Tracheal epithelial cell (primary cell): ENCODE data around the gene OR4K13. TPM values are rescaled to one million over a fixed set of nuclear protein-coding genes. Genes with fewer than 3 reads are reported as not detected.

Source experiments
- total RNA-seq: library from RNA; depleted of rRNA; stranded (reverse); fragments of >200 nt; gene quantifications from 2 replicates; pipeline ENCODE4 v1.2.1, GENCODE V29; 2014

OR4K13 gene
- total RNA-seq, result not detected in 2 replicates

DNA sequence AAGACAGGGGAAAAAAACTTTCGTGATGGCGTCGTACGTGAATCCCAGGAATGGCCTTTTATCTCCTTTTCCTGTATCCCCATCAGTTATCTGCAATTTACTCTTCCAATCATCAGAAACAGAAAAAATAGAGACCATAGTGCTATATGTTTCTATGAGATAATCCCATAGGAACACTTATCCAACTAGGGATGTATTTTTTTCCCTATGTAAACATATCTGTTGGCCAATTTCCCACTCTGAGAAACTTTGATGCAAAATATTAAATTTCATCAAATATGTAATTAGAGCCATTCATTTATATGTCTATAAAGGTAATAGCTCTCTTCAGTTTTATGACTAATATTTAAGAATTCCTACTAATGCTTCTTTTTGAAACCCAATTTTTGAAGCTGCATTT lies at the start of gene OR4K13:
TSS of gene OR4K13 (minus strand) at position 101 of the 400 bp plus-strand sequence. CDS start 1,280 bp downstream, outside the sequence.

GRCh38 chr14:20059745-20060144 lies 23.9 kb upstream of the OR4K13 start, which contains the start of gene OR4L1:
TSS of gene OR4L1 (plus strand) at chr14:20060045. CDS start at chr14:20060045, 0 bp downstream.

DNA sequence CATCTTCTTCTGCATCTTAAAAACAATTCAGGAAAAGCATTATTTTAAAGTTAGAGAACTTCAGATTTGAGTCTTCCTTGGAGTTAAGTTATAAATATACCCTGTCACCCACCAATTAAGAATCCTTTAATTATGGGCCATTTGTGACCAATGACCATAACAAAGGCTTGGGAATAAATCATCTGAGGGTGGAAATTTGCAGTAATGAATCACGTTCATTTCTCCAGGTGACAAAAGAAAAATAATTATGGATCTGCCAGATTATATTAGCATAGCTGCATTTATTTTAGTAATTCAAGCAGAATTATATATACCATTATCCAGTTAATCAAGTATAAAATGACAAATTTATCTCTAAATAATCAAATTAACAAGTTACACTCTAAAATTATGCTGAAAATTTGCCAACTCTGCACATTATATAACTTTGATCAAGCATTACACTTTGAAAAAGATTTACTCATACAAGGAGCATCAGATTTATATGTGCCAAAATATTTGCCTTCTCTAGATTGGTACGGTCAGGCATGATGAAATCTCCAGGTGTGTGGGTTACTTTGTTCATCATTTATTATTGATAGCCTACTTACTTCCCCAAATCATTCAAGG lies 16.5 kb downstream of the OR4K13 start, which contains the start of gene OR4K14:
TSS of gene OR4K14 (minus strand) at position 51 of the 609 bp plus-strand sequence. CDS start 4,114 bp downstream, outside the sequence.

DNA sequence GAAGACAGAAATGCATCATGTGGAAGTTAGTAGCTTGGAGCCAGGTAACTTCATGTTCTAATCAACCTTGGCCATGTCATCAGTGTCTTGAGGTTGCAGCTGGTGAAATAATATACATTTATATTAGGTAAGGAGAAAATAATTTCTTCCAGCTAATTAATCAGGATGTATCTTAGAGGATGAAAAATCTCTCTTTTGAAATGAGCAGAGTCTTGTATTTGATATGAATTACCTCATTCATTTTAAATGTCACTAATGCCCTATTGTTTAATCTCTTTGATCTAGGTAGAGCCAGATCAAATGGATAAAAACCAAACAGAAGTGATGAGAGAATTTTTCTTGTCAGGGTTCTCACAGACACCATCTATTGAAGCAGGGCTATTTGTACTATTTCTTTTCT lies 34.0 kb downstream of the OR4K13 start, which contains the start of gene OR4Q2:
TSS of gene OR4Q2 (plus strand) at position 301 of the 400 bp plus-strand sequence.

Other genes starting within 250 kb of the OR4K13 start
- gene OR4N2, start 232.3 kb downstream of the OR4K13 start, total RNA-seq, result not detected in 2 replicates
- not detected in 2 replicates for gene OR4K2, start 160.9 kb downstream of the OR4K13 start, total RNA-seq
- not detected in 2 replicates for gene OR4K5, start 115.4 kb downstream of the OR4K13 start, total RNA-seq
- gene OR4K1, start 105.1 kb downstream of the OR4K13 start, total RNA-seq, result not detected in 2 replicates
- not detected in 2 replicates for gene OR4K15, start 60.4 kb downstream of the OR4K13 start, total RNA-seq
- not detected in 2 replicates for gene OR4Q2, start 33.9 kb downstream of the OR4K13 start, total RNA-seq
- gene OR4K14, start 16.7 kb downstream of the OR4K13 start, total RNA-seq, result not detected in 2 replicates
- not detected in 2 replicates for gene OR4L1, start 24.0 kb upstream of the OR4K13 start, total RNA-seq
- not detected in 2 replicates for gene OR4K17, start 74.7 kb upstream of the OR4K13 start, total RNA-seq
- gene OR4N5, start 102.8 kb upstream of the OR4K13 start, total RNA-seq, result not detected in 2 replicates
- not detected in 2 replicates for gene OR11G2, start 154.9 kb upstream of the OR4K13 start, total RNA-seq
- not detected in 2 replicates for gene OR11H6, start 187.7 kb upstream of the OR4K13 start, total RNA-seq
- gene OR11H7, start 192.9 kb upstream of the OR4K13 start, total RNA-seq, result not detected in 2 replicates
- gene OR11H4, start 203.2 kb upstream of the OR4K13 start, total RNA-seq, result under 0.01 TPM in 1 of 2 replicates, not detected in the other